ENCODE results near the gene DDX28. TPM values are rescaled to one million over a fixed set of nuclear protein-coding genes. Genes with fewer than 3 reads are reported as not detected.

DDX28 gene
- total and polyA plus RNA-seq, 9 of the 15 experiments (the other 6 are each of a cell fraction or from before 2014, with no cell fraction given), result 2.8 to 24.5 (median 15.9) TPM

DNA sequence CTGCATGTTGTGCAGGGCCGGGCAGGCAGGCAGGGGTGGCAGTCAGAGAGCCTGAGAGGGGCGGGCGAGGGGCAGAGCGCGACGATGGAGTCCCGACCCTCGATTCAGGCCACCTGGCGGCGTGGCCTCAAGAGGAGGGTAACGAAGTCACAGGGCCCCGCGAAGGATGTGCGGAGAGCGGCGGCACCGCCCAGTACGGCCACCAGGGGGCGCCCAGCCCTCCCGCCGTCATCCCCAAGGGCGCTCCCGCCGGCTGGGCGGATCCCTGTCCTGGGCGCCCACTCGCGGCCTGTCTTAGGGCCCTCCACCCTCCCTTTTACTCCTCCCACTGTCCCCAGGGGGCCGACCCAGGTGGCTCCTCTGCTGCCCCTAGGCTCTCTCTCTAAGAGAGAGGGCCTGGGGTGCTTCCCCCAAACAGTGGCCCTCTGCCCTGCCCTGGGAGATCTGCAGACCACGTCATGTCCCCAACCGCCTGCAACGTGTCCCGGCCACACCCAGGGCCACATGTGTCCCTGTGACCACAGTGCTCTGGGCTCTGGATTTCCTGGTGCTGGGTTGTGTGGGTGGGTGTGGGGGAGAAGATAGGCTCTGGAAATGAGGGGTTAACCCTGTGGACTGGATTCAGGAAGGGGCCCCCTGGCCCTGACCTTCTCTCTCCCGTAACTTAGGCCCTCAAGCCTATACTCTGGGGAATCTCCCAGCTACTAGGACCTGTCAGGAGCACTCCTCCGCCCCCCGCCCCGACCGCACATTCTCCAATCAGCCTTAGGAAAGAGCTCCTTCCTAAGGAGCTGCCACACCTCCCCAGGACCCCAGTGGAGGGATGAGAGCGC lies 29.6 kb downstream of the DDX28 start (continued):
- TF ChIP-seq, protein P1, sequence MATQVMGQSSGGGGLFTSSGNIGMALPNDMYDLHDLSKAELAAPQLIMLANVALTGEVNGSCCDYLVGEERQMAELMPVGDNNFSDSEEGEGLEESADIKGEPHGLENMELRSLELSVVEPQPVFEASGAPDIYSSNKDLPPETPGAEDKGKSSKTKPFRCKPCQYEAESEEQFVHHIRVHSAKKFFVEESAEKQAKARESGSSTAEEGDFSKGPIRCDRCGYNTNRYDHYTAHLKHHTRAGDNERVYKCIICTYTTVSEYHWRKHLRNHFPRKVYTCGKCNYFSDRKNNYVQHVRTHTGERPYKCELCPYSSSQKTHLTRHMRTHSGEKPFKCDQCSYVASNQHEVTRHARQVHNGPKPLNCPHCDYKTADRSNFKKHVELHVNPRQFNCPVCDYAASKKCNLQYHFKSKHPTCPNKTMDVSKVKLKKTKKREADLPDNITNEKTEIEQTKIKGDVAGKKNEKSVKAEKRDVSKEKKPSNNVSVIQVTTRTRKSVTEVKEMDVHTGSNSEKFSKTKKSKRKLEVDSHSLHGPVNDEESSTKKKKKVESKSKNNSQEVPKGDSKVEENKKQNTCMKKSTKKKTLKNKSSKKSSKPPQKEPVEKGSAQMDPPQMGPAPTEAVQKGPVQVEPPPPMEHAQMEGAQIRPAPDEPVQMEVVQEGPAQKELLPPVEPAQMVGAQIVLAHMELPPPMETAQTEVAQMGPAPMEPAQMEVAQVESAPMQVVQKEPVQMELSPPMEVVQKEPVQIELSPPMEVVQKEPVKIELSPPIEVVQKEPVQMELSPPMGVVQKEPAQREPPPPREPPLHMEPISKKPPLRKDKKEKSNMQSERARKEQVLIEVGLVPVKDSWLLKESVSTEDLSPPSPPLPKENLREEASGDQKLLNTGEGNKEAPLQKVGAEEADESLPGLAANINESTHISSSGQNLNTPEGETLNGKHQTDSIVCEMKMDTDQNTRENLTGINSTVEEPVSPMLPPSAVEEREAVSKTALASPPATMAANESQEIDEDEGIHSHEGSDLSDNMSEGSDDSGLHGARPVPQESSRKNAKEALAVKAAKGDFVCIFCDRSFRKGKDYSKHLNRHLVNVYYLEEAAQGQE (IDR thresholded peaks at IDR 0.05; ENCODE audit: borderline replicate concordance), result peak; percentile 89
- TF ChIP-seq, protein P1 (CRISPR knock-in tag; IDR thresholded peaks at IDR 0.05; ENCODE audit: low read depth), result peak; percentile 79
- TF ChIP-seq RUNX1 (IDR thresholded peaks at IDR 0.05; ENCODE audit: low read depth) (0 out of 2 replicates have a peak, but pooled peaks have one; percentile 52), POLR2G (IDR thresholded peaks at IDR 0.05; ENCODE audit: low read depth, low read length) (peak; percentile 85), FUS (optimal IDR thresholded peaks at IDR 0.05; ENCODE audit: low read depth, low read length) (peak; percentile 72), ARHGAP35 (IDR thresholded peaks at IDR 0.05; ENCODE audit: partially characterized antibody) (no peak), RBM17 (IDR thresholded peaks at IDR 0.05; ENCODE audit: borderline replicate concordance, low read depth, low read length) (no peak), ZNF253 (CRISPR knock-in tag; conservative IDR thresholded peaks at IDR 0.05) (no peak), PRDM10 (IDR thresholded peaks at IDR 0.05; ENCODE audit: partially characterized antibody) (peak; percentile 45), RNF2 (IDR thresholded peaks at IDR 0.05) (peak; percentile 66), ZNF551 (CRISPR knock-in tag; IDR thresholded peaks at IDR 0.05) (no peak), RAD21 (CRISPR knock-in tag; conservative IDR thresholded peaks at IDR 0.05 in 1 of 2, IDR thresholded peaks at IDR 0.05 in 1 of 2) (peak; percentile 88 to 89), ZEB2 (IDR thresholded peaks at IDR 0.05) (no peak)
- TF ChIP-seq, protein P2, sequence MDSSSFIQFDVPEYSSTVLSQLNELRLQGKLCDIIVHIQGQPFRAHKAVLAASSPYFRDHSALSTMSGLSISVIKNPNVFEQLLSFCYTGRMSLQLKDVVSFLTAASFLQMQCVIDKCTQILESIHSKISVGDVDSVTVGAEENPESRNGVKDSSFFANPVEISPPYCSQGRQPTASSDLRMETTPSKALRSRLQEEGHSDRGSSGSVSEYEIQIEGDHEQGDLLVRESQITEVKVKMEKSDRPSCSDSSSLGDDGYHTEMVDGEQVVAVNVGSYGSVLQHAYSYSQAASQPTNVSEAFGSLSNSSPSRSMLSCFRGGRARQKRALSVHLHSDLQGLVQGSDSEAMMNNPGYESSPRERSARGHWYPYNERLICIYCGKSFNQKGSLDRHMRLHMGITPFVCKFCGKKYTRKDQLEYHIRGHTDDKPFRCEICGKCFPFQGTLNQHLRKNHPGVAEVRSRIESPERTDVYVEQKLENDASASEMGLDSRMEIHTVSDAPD (CRISPR knock-in tag; IDR thresholded peaks at IDR 0.05), result no peak

Data from K562 (cell line).